Ishikawa (cell line): ENCODE data around the gene ARHGEF2.

Experiments used
- CEBPB ChIP-seq: IDR thresholded peaks from 2 replicates; pipeline ENCODE4 v1.6.1; 2012
- EGR1 ChIP-seq: IDR thresholded peaks from 2 replicates; pipeline ENCODE4 v1.6.1; 2012
- EP300 ChIP-seq: IDR thresholded peaks from 2 replicates; pipeline ENCODE4 v1.6.1; 2012; ENCODE audit warnings: borderline replicate concordance
- FOXM1 ChIP-seq: IDR thresholded peaks from 2 replicates; pipeline ENCODE4 v1.6.1; 2012; ENCODE audit warnings: low read depth, borderline replicate concordance
- NFIC ChIP-seq: IDR thresholded peaks from 2 replicates; pipeline ENCODE4 v1.6.1; 2012
- RAD21 ChIP-seq: IDR thresholded peaks from 2 replicates; pipeline ENCODE4 v1.6.1; 2012; ENCODE audit warnings: low read depth
- TAF1 ChIP-seq: IDR thresholded peaks from 2 replicates; pipeline ENCODE4 v1.6.1; 2012; ENCODE audit warnings: low read depth, mild to moderate bottlenecking
- TCF12 ChIP-seq: IDR thresholded peaks from 2 replicates; pipeline ENCODE4 v1.6.1; 2012; ENCODE audit warnings: low read depth
- ZBTB7A ChIP-seq: IDR thresholded peaks from 2 replicates; pipeline ENCODE4 v1.6.1; 2012; ENCODE audit warnings: low read depth
- TF ChIP-seq, protein P1 (sequence below): IDR thresholded peaks from 2 replicates; pipeline ENCODE4 v1.6.1; 2012; ENCODE audit warnings: low read depth, mild to moderate bottlenecking
- TF ChIP-seq, protein P2 (sequence below): IDR thresholded peaks from 2 replicates; pipeline ENCODE4 v1.6.1; 2012

DNA sequence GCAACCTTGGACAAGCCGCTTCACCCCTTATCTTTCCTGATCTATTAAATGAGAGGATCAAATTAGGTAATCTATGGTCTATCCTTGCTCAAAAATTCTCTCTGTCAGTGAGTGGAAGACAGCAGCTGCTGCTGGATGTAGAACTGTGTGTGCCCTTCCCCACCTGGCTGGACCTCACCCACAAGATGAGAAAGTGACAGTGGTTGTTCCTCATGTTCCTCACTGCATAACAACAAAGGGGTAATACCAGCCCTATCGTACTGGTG, 25.5 kb upstream of the ARHGEF2 start:
- TF ChIP-seq ZBTB7A = no peak
- no peak for TF ChIP-seq FOXM1
- no peak for TF ChIP-seq EP300
- no peak for TF ChIP-seq RAD21
- no peak for TF ChIP-seq NFIC
- TF ChIP-seq TCF12 = no peak
- TF ChIP-seq, protein P1, sequence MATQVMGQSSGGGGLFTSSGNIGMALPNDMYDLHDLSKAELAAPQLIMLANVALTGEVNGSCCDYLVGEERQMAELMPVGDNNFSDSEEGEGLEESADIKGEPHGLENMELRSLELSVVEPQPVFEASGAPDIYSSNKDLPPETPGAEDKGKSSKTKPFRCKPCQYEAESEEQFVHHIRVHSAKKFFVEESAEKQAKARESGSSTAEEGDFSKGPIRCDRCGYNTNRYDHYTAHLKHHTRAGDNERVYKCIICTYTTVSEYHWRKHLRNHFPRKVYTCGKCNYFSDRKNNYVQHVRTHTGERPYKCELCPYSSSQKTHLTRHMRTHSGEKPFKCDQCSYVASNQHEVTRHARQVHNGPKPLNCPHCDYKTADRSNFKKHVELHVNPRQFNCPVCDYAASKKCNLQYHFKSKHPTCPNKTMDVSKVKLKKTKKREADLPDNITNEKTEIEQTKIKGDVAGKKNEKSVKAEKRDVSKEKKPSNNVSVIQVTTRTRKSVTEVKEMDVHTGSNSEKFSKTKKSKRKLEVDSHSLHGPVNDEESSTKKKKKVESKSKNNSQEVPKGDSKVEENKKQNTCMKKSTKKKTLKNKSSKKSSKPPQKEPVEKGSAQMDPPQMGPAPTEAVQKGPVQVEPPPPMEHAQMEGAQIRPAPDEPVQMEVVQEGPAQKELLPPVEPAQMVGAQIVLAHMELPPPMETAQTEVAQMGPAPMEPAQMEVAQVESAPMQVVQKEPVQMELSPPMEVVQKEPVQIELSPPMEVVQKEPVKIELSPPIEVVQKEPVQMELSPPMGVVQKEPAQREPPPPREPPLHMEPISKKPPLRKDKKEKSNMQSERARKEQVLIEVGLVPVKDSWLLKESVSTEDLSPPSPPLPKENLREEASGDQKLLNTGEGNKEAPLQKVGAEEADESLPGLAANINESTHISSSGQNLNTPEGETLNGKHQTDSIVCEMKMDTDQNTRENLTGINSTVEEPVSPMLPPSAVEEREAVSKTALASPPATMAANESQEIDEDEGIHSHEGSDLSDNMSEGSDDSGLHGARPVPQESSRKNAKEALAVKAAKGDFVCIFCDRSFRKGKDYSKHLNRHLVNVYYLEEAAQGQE = no peak
- TF ChIP-seq, protein P2, sequence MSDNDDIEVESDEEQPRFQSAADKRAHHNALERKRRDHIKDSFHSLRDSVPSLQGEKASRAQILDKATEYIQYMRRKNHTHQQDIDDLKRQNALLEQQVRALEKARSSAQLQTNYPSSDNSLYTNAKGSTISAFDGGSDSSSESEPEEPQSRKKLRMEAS = no peak
- no peak for TF ChIP-seq CEBPB
- no peak for TF ChIP-seq TAF1
- no peak for TF ChIP-seq EGR1
